ENCODE measurements around the gene CAMTA1.

The CAMTA1 gene

GRCh38 chr1:6999826-7000225 lies 214.6 kb downstream of the CAMTA1 start:
- TF ChIP-seq CTCF (IDR thresholded peaks at IDR 0.05; ENCODE audit: control insufficient read depth, insufficient read depth, low read depth, low read length, missing control alignments), result no peak

DNA sequence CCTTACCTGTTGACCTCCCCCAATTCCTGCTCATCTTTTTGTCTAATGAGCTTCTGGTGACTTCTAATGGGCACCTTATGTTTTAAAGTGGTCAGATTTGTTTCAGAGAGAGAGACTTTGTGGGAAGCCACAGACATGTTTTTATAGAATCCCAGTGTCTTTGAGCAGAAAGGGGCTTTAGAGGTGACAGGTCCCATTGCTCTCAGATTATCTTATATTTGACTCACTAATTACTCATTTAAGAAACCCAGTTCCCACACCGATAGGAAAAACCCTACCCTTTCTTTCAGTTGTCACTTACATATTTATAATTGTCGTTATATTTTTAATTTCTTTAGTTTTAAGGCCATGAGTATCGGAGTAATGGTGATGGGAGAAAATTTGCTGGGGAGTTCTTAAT lies 215.5 kb downstream of the CAMTA1 start:
- H3K4me3 ChIP-seq (ENCODE audit: control insufficient read depth, low read depth, low read length), result no peak overlapping the region
- TF ChIP-seq CTCF (IDR thresholded peaks at IDR 0.05; ENCODE audit: control insufficient read depth, insufficient read depth, low read depth, low read length, missing control alignments), result no peak
- DNase-seq (ENCODE audit: low read depth), result no peak

More at GRCh38 chr1:6999826-7000225, 214.6 kb downstream of the CAMTA1 start:
- DNase-seq (ENCODE audit: low read depth), result no peak
- H3K4me3 ChIP-seq (ENCODE audit: control insufficient read depth, low read depth, low read length), result no peak overlapping the region

GRCh38 chr1:7002728-7003127 lies 217.5 kb downstream of the CAMTA1 start:
- TF ChIP-seq CTCF (IDR thresholded peaks at IDR 0.05; ENCODE audit: control insufficient read depth, insufficient read depth, low read depth, low read length, missing control alignments), result no peak
- no peak overlapping the region for H3K4me3 ChIP-seq (ENCODE audit: control insufficient read depth, low read depth, low read length)
- DNase-seq (ENCODE audit: low read depth), result no peak

DNA sequence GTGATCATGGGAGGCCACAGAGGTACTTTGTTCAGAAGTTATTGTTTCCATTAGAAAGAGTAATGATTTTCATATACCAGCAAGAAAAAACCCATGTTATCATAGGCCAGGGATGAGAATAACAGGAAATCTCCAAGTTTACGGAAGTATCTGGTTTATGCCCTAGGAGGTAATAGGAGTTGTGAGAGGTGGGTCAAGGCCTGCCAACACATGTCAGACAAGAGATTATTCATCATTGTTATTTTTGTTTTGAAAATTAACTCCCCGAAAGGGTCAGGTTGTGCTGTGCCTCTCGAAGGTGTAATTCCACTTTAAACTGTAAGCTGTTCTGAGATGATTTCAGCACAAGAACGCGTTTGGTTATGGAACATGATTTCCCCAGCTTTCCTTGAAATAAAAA lies 218.4 kb downstream of the CAMTA1 start:
- H3K4me3 ChIP-seq (ENCODE audit: control insufficient read depth, low read depth, low read length), result no peak overlapping the region
- no peak for TF ChIP-seq CTCF (IDR thresholded peaks at IDR 0.05; ENCODE audit: control insufficient read depth, insufficient read depth, low read depth, low read length, missing control alignments)
- DNase-seq (ENCODE audit: low read depth), result no peak

- DNase-seq (ENCODE audit: low read depth), result no peak
- TF ChIP-seq CTCF (IDR thresholded peaks at IDR 0.05; ENCODE audit: control insufficient read depth, insufficient read depth, low read depth, low read length, missing control alignments), result no peak
- H3K4me3 ChIP-seq (ENCODE audit: control insufficient read depth, low read depth, low read length), result no peak overlapping the region
These were observed 218.9 kb downstream of the CAMTA1 start for GRCh38 chr1:7004181-7004580.

DNA sequence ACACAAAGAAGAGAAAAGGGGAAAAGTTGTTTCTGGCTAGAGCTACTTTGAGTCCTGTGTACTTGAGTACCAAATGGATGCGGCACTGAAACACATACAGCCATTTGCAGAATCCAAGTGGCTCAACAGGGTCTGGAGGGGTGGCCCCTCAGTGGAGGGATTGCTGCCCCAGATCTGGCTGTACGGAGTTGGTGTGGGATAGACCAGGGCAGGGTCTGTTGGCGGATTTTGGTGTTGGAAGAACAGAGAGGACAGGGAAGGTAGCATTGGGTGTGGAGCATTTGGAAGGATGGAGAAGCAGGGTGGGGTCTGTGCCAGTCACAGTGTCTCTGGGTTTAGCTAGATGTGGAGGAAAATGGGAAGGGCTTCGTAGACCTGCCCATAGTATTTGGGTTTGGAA lies 220.5 kb downstream of the CAMTA1 start:
- no peak for DNase-seq (ENCODE audit: low read depth)
- TF ChIP-seq CTCF (IDR thresholded peaks at IDR 0.05; ENCODE audit: control insufficient read depth, insufficient read depth, low read depth, low read length, missing control alignments), result no peak
- no peak overlapping the region for H3K4me3 ChIP-seq (ENCODE audit: control insufficient read depth, low read depth, low read length)

Data from AG09309 (cell line).